SJCRH30 (cell line): ENCODE results near the gene KLHL26. TPM values are rescaled to one million over a fixed set of nuclear protein-coding genes. Genes with fewer than 3 reads are reported as not detected.

Experiments used
- DNase-seq, 2 experiments: peaks; one replicate each; pipeline ENCODE4 v3.0.0-alpha.2; 2015 to 2020
- H3K27ac ChIP-seq: fragments of 250-450 bp; sonication (Bioruptor Pico); 2 replicates; pipeline ENCODE4 v1.5.1; 2020; ENCODE audit warnings: mild to moderate bottlenecking, moderate library complexity
- H3K27me3 ChIP-seq: fragments of 250-450 bp; sonication (Bioruptor Pico); 2 replicates; pipeline ENCODE4 v1.5.1; 2020; ENCODE audit warnings: mild to moderate bottlenecking, moderate library complexity
- H3K36me3 ChIP-seq: fragments of 250-450 bp; sonication (Bioruptor Pico); 2 replicates; pipeline ENCODE4 v1.5.1; 2020; ENCODE audit warnings: mild to moderate bottlenecking, moderate library complexity
- H3K4me1 ChIP-seq: fragments of 250-450 bp; sonication (Bioruptor Pico); 2 replicates; pipeline ENCODE4 v1.5.1; 2020; ENCODE audit warnings: mild to moderate bottlenecking, moderate library complexity
- H3K4me3 ChIP-seq: fragments of 250-450 bp; sonication (Bioruptor Pico); 2 replicates; pipeline ENCODE4 v1.5.1; 2020; ENCODE audit warnings: mild to moderate bottlenecking, moderate library complexity
- H3K9me3 ChIP-seq: fragments of 250-450 bp; sonication (Bioruptor Pico); replicated peaks from 2 replicates; pipeline ENCODE4 v1.5.1; 2020; ENCODE audit warnings: mild to moderate bottlenecking, moderate library complexity
- total RNA-seq: library from RNA; depleted of rRNA; stranded (reverse); fragments of >200 nt; shearing (Covaris generic); gene quantifications from 2 replicates; pipeline ENCODE4 v1.2.3, GENCODE V29; 2014

KLHL26 gene
- total RNA-seq, 1 experiment from 2014 or later, result 0.87 TPM

- Histone ChIP-seq H3K36me3 (no peaks in the 10 kb centered on the region), H3K4me1 (peaks cover 26% of the 10 kb centered on the region), H3K27ac (no peak overlapping the region), H3K27me3 (no peaks in the 10 kb centered on the region), H3K9me3 (no peaks in the 10 kb centered on the region), H3K4me3 (no peak overlapping the region)
- no peak for DNase-seq
Measured at GRCh38 chr19:18646535-18647370, 9.9 kb downstream of the KLHL26 start.

GRCh38 chr19:18647371-18647767 is 10.5 kb downstream of the KLHL26 start:
- Histone ChIP-seq H3K36me3 (no peaks in the 10 kb centered on the region), H3K27me3 (no peaks in the 10 kb centered on the region), H3K27ac (no peak overlapping the region), H3K9me3 (no peaks in the 10 kb centered on the region), H3K4me1 (peaks cover 31% of the 10 kb centered on the region), H3K4me3 (no peak overlapping the region)
- no peak for DNase-seq

- peaks cover 31% of the 10 kb centered on the region for H3K4me1 ChIP-seq
- no peaks in the 10 kb centered on the region for H3K9me3 ChIP-seq
- H3K4me3 ChIP-seq, result no peak overlapping the region
- no peak overlapping the region for H3K27ac ChIP-seq
- H3K27me3 ChIP-seq, result no peaks in the 10 kb centered on the region
- H3K36me3 ChIP-seq, result no peaks in the 10 kb centered on the region
- DNase-seq, result no peak
Measured at GRCh38 chr19:18647807-18648206, 11.0 kb downstream of the KLHL26 start.

- H3K27me3 ChIP-seq, result no peaks in the 10 kb centered on the region
- H3K4me1 ChIP-seq, result peaks cover 31% of the 10 kb centered on the region
- no peaks in the 10 kb centered on the region for H3K36me3 ChIP-seq
- H3K4me3 ChIP-seq, result peak overlapping the region; percentile 40
- no peaks in the 10 kb centered on the region for H3K9me3 ChIP-seq
- peak; percentile 60 to 63 for DNase-seq
- peak overlapping the region; percentile 66 for H3K27ac ChIP-seq
Measured at GRCh38 chr19:18648973-18649315, 12.1 kb downstream of the KLHL26 start.

GRCh38 chr19:18649371-18650020 is 12.7 kb downstream of the KLHL26 start:
- peaks cover 31% of the 10 kb centered on the region for H3K4me1 ChIP-seq
- peak; percentile 95 to 97 for DNase-seq

GRCh38 chr19:18650021-18650390 is 13.2 kb downstream of the KLHL26 start:
- peak in 1 of 2 experiments; percentile 53 for DNase-seq
- H3K4me1 ChIP-seq, result peaks cover 31% of the 10 kb centered on the region
- H3K9me3 ChIP-seq, result no peaks in the 10 kb centered on the region
- H3K27me3 ChIP-seq, result no peaks in the 10 kb centered on the region
- H3K36me3 ChIP-seq, result no peaks in the 10 kb centered on the region
- H3K4me3 ChIP-seq, result peak overlapping the region; percentile 40
- H3K27ac ChIP-seq, result peak overlapping the region; percentile 57

More at GRCh38 chr19:18649371-18650020, 12.7 kb downstream of the KLHL26 start:
- H3K9me3 ChIP-seq, result no peaks in the 10 kb centered on the region
- no peaks in the 10 kb centered on the region for H3K36me3 ChIP-seq
- H3K27me3 ChIP-seq, result no peaks in the 10 kb centered on the region
- peak overlapping the region; percentile 40 for H3K4me3 ChIP-seq
- peak overlapping the region; percentile 66 for H3K27ac ChIP-seq

- Histone ChIP-seq H3K36me3 (no peaks in the 10 kb centered on the region), H3K27ac (peak overlapping the region; percentile 57), H3K9me3 (no peaks in the 10 kb centered on the region), H3K4me3 (peak overlapping the region; percentile 40), H3K27me3 (no peaks in the 10 kb centered on the region), H3K4me1 (peaks cover 31% of the 10 kb centered on the region)
- DNase-seq, result peak; percentile 69 to 70
Measured at GRCh38 chr19:18650468-18651041, 13.7 kb downstream of the KLHL26 start.

GRCh38 chr19:18651300-18651699 is 14.5 kb downstream of the KLHL26 start:
- Histone ChIP-seq H3K9me3 (no peaks in the 10 kb centered on the region), H3K27ac (no peak overlapping the region), H3K27me3 (no peaks in the 10 kb centered on the region), H3K36me3 (no peaks in the 10 kb centered on the region), H3K4me3 (peak overlapping the region; percentile 40; the same call in 1 of the 2 replicates), H3K4me1 (peaks cover 31% of the 10 kb centered on the region)
- no peak for DNase-seq

- H3K27me3 ChIP-seq, result no peaks in the 10 kb centered on the region
- H3K36me3 ChIP-seq, result no peaks in the 10 kb centered on the region
- no peak for DNase-seq
- H3K4me3 ChIP-seq, result no peak overlapping the region
- H3K9me3 ChIP-seq, result no peaks in the 10 kb centered on the region
- H3K27ac ChIP-seq, result no peak overlapping the region
- peaks cover 31% of the 10 kb centered on the region for H3K4me1 ChIP-seq
Measured at GRCh38 chr19:18651733-18652132, 14.9 kb downstream of the KLHL26 start.

- H3K9me3 ChIP-seq, result no peaks in the 10 kb centered on the region
- no peak for DNase-seq
- no peak overlapping the region for H3K4me3 ChIP-seq
- H3K27ac ChIP-seq, result no peak overlapping the region
- H3K27me3 ChIP-seq, result no peaks in the 10 kb centered on the region; the same call in 1 of the 2 replicates
- no peaks in the 10 kb centered on the region for H3K36me3 ChIP-seq
- H3K4me1 ChIP-seq, result peaks cover 42% of the 10 kb centered on the region
Measured at GRCh38 chr19:18653853-18654252, 17.0 kb downstream of the KLHL26 start.

GRCh38 chr19:18654469-18654868 is 17.6 kb downstream of the KLHL26 start:
- Histone ChIP-seq H3K36me3 (no peaks in the 10 kb centered on the region), H3K27me3 (peaks cover 4% of the 10 kb centered on the region; the same call in 1 of the 2 replicates), H3K27ac (no peak overlapping the region), H3K4me1 (peaks cover 42% of the 10 kb centered on the region), H3K4me3 (no peak overlapping the region), H3K9me3 (no peaks in the 10 kb centered on the region)
- DNase-seq, result no peak

GRCh38 chr19:18655173-18655844 is 18.5 kb downstream of the KLHL26 start:
- Histone ChIP-seq H3K27ac (no peak overlapping the region), H3K36me3 (no peaks in the 10 kb centered on the region), H3K9me3 (no peaks in the 10 kb centered on the region), H3K4me3 (no peak overlapping the region), H3K27me3 (peaks cover 10% of the 10 kb centered on the region; the same call in 1 of the 2 replicates), H3K4me1 (peaks cover 47% of the 10 kb centered on the region)
- no peak for DNase-seq

GRCh38 chr19:18656337-18657086 is 19.7 kb downstream of the KLHL26 start:
- peaks cover 40% of the 10 kb centered on the region for H3K4me1 ChIP-seq
- no peaks in the 10 kb centered on the region for H3K9me3 ChIP-seq
- H3K27me3 ChIP-seq, result peaks cover 13% of the 10 kb centered on the region; the same call in 1 of the 2 replicates
- DNase-seq, result no peak
- H3K27ac ChIP-seq, result no peak overlapping the region
- H3K36me3 ChIP-seq, result no peaks in the 10 kb centered on the region
- no peak overlapping the region for H3K4me3 ChIP-seq
